Smooth muscle cell (in vitro differentiated cells): ENCODE measurements around the gene TNFAIP8L3. TPM values are rescaled to one million over a fixed set of nuclear protein-coding genes. Genes with fewer than 3 reads are reported as not detected.

Source experiments
- DNase-seq: peaks from one replicate; lab custom pipeline; 2025; ENCODE audit not compliant: unreplicated experiment; lab: John Stamatoyannopoulos, UW
- H2AFZ ChIP-seq: fragments of 200-600 bp; sonication (generic); 2 replicates; pipeline ENCODE4 v1.6.0; 2016; ENCODE audit warnings: antibody characterized with exemption, low read depth, mild to moderate bottlenecking
- H3F3A ChIP-seq: fragments of 200-600 bp; sonication (generic); 2 replicates; pipeline ENCODE4 v1.6.0; 2017; ENCODE audit warnings: antibody characterized with exemption, low read depth
- H3K27ac ChIP-seq: fragments of 200-600 bp; sonication (generic); 2 replicates; pipeline ENCODE4 v1.5.1; 2016; ENCODE audit warnings: low read depth, mild to moderate bottlenecking
- H3K27me3 ChIP-seq: fragments of 200-600 bp; sonication (generic); 2 replicates; pipeline ENCODE4 v1.6.1; 2016; ENCODE audit warnings: low read depth, mild to moderate bottlenecking
- H3K36me3 ChIP-seq: fragments of 200-600 bp; sonication (generic); 2 replicates; pipeline ENCODE4 v1.5.1; 2016; ENCODE audit warnings: low read depth
- H3K4me1 ChIP-seq: fragments of 200-600 bp; sonication (generic); 2 replicates; pipeline ENCODE4 v1.5.1; 2016; ENCODE audit warnings: low read depth
- H3K4me2 ChIP-seq: fragments of 200-600 bp; sonication (generic); 2 replicates; pipeline ENCODE4 v1.6.0; 2016; ENCODE audit warnings: mild to moderate bottlenecking
- H3K4me3 ChIP-seq: fragments of 200-600 bp; sonication (generic); 2 replicates; pipeline ENCODE4 v1.5.1; 2016; ENCODE audit warnings: mild to moderate bottlenecking
- H3K79me2 ChIP-seq: fragments of 200-600 bp; sonication (generic); 2 replicates; pipeline ENCODE4 v1.6.0; 2016; ENCODE audit warnings: low read depth, mild to moderate bottlenecking
- H3K9ac ChIP-seq: fragments of 200-600 bp; sonication (generic); 2 replicates; pipeline ENCODE4 v1.6.0; 2016; ENCODE audit warnings: low read depth
- H3K9me3 ChIP-seq: fragments of 200-600 bp; sonication (generic); replicated peaks from 2 replicates; pipeline ENCODE4 v1.5.1; 2016; ENCODE audit warnings: low read depth
- H4K20me1 ChIP-seq: fragments of 200-600 bp; sonication (generic); 2 replicates; pipeline ENCODE4 v1.6.0; 2016; ENCODE audit warnings: low read depth
- WGBS: methylation state at CpG from one replicate; pipeline ENCODE4 v1.1.7; 2016; ENCODE audit warnings: low lambda C conversion rate; 5-methylcytosine and 5-hydroxymethylcytosine counted together
- polyA plus RNA-seq: library from polyadenylated mRNA; unstranded; fragments of >200 nt; fragmentation: Nextera tagmentation; extraction: Ambion mirVana; gene quantifications from 2 replicates; pipeline ENCODE4 v1.2.1, GENCODE V29; 2016
- total RNA-seq: library from RNA; depleted of rRNA; stranded (reverse); fragments of >200 nt; gene quantifications from 2 replicates; pipeline ENCODE4 v1.2.3, GENCODE V29; 2014
- TF ChIP-seq, protein P1 (sequence below): fragments of 200-600 bp; sonication (generic); IDR thresholded peaks from 2 replicates; pipeline ENCODE4 v1.5.1; 2017; ENCODE audit warnings: borderline replicate concordance, mild to moderate bottlenecking, antibody characterized with exemption; ENCODE audit not compliant: insufficient read depth, poor library complexity, severe bottlenecking

Gene TNFAIP8L3
- total and polyA plus RNA-seq, 2 experiments from 2014 or later = not detected

DNA sequence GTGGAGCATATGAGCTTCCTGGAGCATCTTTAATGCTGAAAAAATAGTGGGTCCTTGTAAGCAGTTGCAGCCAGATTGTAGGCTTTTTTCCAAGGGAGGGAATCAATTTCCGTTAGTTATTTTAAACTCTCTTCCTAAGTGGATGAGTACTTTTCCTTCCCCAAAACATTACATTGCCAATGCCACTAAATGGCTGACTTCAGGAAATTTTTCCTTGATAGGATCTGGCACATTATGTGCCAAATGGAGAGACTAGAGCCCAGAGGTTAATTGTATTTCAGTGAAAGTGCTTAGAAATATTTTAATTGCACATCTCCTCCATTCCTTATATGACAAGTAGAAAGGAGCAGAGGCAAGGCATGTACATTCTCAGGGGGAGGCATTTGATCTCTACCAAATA, 83.5 kb downstream of the TNFAIP8L3 start:
- no peaks in the 10 kb centered on the region for H4K20me1 ChIP-seq

DNA sequence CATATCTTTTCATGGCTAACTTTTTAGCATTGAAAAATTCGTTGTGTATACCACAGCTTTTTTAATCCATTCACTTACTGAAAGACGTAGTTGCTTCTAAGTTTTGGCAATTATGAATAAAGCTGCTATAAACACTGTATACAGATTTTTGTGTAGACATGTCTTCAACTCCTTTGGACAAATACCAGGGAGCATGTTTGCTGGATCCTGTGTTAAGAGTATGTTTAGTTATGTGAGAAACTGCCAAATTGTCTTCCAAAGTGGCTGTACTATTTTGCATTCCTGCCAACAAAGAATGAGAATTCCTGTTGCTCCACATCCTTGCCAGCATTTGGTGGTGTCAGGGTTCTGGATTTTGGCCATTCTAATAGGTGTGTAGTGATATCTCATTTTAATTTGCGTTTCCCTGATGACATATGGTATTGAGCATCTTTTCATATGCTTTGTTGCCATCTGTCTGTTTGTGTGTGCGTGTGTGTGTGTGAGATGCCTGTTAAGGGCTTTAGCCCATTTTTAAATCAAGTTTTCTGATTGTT, 87.5 kb downstream of the TNFAIP8L3 start:
- Histone ChIP-seq H2AFZ (no peak overlapping the region), H3K79me2 (no peaks in the 10 kb centered on the region), H3K4me1 (no peaks in the 10 kb centered on the region), H3K27ac (no peak overlapping the region), H3K27me3 (no peaks in the 10 kb centered on the region), H3F3A (no peaks in the 10 kb centered on the region), H3K4me3 (no peak overlapping the region), H3K9ac (no peak overlapping the region), H4K20me1 (no peaks in the 10 kb centered on the region), H3K4me2 (no peak overlapping the region), H3K36me3 (peaks cover 4% of the 10 kb centered on the region), H3K9me3 (no peaks in the 10 kb centered on the region)
- TF ChIP-seq, protein P1, sequence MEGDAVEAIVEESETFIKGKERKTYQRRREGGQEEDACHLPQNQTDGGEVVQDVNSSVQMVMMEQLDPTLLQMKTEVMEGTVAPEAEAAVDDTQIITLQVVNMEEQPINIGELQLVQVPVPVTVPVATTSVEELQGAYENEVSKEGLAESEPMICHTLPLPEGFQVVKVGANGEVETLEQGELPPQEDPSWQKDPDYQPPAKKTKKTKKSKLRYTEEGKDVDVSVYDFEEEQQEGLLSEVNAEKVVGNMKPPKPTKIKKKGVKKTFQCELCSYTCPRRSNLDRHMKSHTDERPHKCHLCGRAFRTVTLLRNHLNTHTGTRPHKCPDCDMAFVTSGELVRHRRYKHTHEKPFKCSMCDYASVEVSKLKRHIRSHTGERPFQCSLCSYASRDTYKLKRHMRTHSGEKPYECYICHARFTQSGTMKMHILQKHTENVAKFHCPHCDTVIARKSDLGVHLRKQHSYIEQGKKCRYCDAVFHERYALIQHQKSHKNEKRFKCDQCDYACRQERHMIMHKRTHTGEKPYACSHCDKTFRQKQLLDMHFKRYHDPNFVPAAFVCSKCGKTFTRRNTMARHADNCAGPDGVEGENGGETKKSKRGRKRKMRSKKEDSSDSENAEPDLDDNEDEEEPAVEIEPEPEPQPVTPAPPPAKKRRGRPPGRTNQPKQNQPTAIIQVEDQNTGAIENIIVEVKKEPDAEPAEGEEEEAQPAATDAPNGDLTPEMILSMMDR = no peak
- DNase-seq = no peak
- WGBS = 98% methylated on average over 4 of the region's 4 CpGs

More for the DNA sequence above, 83.5 kb downstream of the TNFAIP8L3 start:
- 92% methylated on average over 1 of the region's 1 CpG for WGBS
- Histone ChIP-seq H2AFZ (no peak overlapping the region), H3K27ac (no peak overlapping the region), H3K4me1 (no peaks in the 10 kb centered on the region), H3K36me3 (peaks cover 4% of the 10 kb centered on the region), H3K4me3 (no peak overlapping the region), H3K9ac (no peak overlapping the region), H3K9me3 (no peaks in the 10 kb centered on the region), H3K4me2 (no peak overlapping the region), H3F3A (no peaks in the 10 kb centered on the region), H3K27me3 (no peaks in the 10 kb centered on the region), H3K79me2 (no peaks in the 10 kb centered on the region)
- DNase-seq = no peak
- TF ChIP-seq, protein P1 = no peak

Other genes with a start within 250 kb of the TNFAIP8L3 start
- gene AP4E1, start 186.2 kb downstream of the TNFAIP8L3 start, total RNA-seq = 8.2 and 13.4 TPM in 2 replicates
- gene AP4E1, start 186.2 kb downstream of the TNFAIP8L3 start, polyA plus RNA-seq = 2.3 and 3.5 TPM in 2 replicates
- gene CYP19A1, start 243.7 kb upstream of the TNFAIP8L3 start, total RNA-seq = 1.2 TPM in 1 of 2 replicates, not detected in the other
- gene CYP19A1, start 243.7 kb upstream of the TNFAIP8L3 start, polyA plus RNA-seq = not detected in 2 replicates
- 0.81 and 1.4 TPM in 2 replicates for gene GLDN, start 246.7 kb upstream of the TNFAIP8L3 start, total RNA-seq
- 0.18 and 0.40 TPM in 2 replicates for gene GLDN, start 246.7 kb upstream of the TNFAIP8L3 start, polyA plus RNA-seq